Tibial artery (tissue), 4 donors: Measurements from ENCODE around the gene ST8SIA6.

Source experiments
- DNase-seq, 2 donors: peaks; one replicate each; pipeline ENCODE4 v3.0.0-alpha.2; 2019
- H3K27ac ChIP-seq, 2 donors: fragments of 200-600 bp; sonication (generic) in 1 of 2; 1 replicate in 1 of 2; 2 replicates in 1 of 2; pipeline ENCODE4 v1.5.1; 2018 to 2019; ENCODE audit warnings: mild to moderate bottlenecking in 1 of 2
- H3K27me3 ChIP-seq, 2 donors: fragments of 200-600 bp; sonication (generic) in 1 of 2; one replicate each; pipeline versions ENCODE4 v1.5.1 to v1.6.0; 2016 to 2019
- H3K36me3 ChIP-seq, 3 donors: fragments of 200-600 bp; sonication (generic) in 2 of 3; one replicate each; pipeline ENCODE4 v1.5.1; 2016 to 2019; ENCODE audit warnings: mild to moderate bottlenecking in 2 of 3
- H3K4me1 ChIP-seq, 4 donors: fragments of 200-600 bp; sonication (generic) in 2 of 4; 1 replicate in 3 of 4; 2 replicates in 1 of 4; pipeline ENCODE4 v1.5.1; 2016 to 2019
- H3K4me3 ChIP-seq, 2 donors: fragments of 200-600 bp; sonication (generic) in 1 of 2; 1 replicate in 1 of 2; 2 replicates in 1 of 2; pipeline ENCODE4 v1.5.1; 2018 to 2019; ENCODE audit warnings: mild to moderate bottlenecking in 2 of 2
- H3K9me3 ChIP-seq, 3 donors: fragments of 200-600 bp; sonication (generic) in 1 of 3; one replicate each; pipeline ENCODE4 v1.5.1; 2016 to 2019
- intact Hi-C: fragments of 100-400 bp; cut with DNase I; formaldehyde crosslinking; loops from one replicate; pipeline ENCODE4 v1.15.0; 2023; ENCODE audit warnings: low total_unique reads
- TF ChIP-seq, protein P1 (sequence below), 2 experiments: fragments of 200-600 bp in 1 of 2; fragments of 450-650 bp in 1 of 2; IDR thresholded peaks; one replicate each; pipeline ENCODE4 v1.5.1; 2017 to 2019; ENCODE audit warnings: antibody characterized with exemption in 2 of 2, mild to moderate bottlenecking in 1 of 2, moderate library complexity in 1 of 2

ST8SIA6 gene

DNA sequence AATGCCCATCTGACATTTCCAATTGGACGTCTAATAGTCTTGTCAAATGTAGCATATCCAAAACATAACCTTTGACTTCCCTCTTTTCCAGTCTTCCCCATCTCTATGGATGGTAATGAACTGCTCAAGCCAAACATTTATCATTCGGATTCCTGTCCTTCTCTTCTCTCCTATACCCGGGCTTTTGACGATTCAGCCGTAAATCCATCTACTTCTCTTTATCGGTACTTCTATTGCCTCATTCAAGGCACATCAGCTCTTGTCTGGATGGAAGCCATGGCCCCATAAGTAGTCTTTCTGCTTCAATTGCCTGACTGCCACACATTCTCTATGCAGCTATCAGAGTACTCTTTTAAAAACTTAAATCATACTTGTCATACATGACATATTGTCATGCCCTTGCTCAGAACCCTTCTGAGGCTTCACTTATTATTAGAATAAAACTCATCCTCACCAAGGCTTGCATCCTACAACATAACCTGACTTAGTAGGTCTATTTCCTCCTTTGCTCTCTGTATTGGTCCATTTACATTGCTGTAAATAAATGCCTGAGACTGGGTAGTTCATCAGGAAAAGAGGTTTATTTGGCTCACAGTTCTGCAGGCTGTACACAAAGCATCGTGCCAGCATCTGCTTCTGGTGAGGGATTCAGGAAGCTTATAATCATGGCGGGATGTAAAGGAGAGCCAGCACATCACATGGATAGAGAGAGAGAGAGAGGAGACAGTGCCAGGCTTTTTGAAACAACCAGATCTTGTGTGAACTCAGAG lies 37.8 kb downstream of the ST8SIA6 start:
- Histone ChIP-seq H3K9me3 (no peaks in the 10 kb centered on the region), H3K27me3 (no peaks in the 10 kb centered on the region), H3K4me1 (peaks cover 0 to 9% (median 4%) of the 10 kb centered on the region in 4 donors), H3K4me3 (no peak overlapping the region), H3K27ac (no peak overlapping the region), H3K36me3 (no peaks in the 10 kb centered on the region)
- no peak for DNase-seq
- TF ChIP-seq, protein P1, sequence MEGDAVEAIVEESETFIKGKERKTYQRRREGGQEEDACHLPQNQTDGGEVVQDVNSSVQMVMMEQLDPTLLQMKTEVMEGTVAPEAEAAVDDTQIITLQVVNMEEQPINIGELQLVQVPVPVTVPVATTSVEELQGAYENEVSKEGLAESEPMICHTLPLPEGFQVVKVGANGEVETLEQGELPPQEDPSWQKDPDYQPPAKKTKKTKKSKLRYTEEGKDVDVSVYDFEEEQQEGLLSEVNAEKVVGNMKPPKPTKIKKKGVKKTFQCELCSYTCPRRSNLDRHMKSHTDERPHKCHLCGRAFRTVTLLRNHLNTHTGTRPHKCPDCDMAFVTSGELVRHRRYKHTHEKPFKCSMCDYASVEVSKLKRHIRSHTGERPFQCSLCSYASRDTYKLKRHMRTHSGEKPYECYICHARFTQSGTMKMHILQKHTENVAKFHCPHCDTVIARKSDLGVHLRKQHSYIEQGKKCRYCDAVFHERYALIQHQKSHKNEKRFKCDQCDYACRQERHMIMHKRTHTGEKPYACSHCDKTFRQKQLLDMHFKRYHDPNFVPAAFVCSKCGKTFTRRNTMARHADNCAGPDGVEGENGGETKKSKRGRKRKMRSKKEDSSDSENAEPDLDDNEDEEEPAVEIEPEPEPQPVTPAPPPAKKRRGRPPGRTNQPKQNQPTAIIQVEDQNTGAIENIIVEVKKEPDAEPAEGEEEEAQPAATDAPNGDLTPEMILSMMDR (IDR thresholded peaks at IDR 0.05): no peak
- intact Hi-C loops: no loop called here

GRCh38 chr10:17415046-17415658 lies 39.2 kb downstream of the ST8SIA6 start:
- Histone ChIP-seq H3K9me3 (no peaks in the 10 kb centered on the region), H3K4me3 (no peak overlapping the region), H3K4me1 (peaks cover 0 to 9% (median 4%) of the 10 kb centered on the region in 4 donors), H3K27ac (no peak overlapping the region), H3K27me3 (no peaks in the 10 kb centered on the region), H3K36me3 (no peaks in the 10 kb centered on the region)
- intact Hi-C loops: no loop called here
- no peak for DNase-seq
- TF ChIP-seq, protein P1 (IDR thresholded peaks at IDR 0.05): no peak

GRCh38 chr10:17414484-17414883 lies 39.9 kb downstream of the ST8SIA6 start:
- H3K4me3 ChIP-seq: no peak overlapping the region
- intact Hi-C loops: no loop called here
- H3K36me3 ChIP-seq: no peaks in the 10 kb centered on the region
- H3K27ac ChIP-seq: no peak overlapping the region
- H3K9me3 ChIP-seq: no peaks in the 10 kb centered on the region
- no peak for DNase-seq
- TF ChIP-seq, protein P1 (IDR thresholded peaks at IDR 0.05): no peak
- peaks cover 0 to 9% (median 4%) of the 10 kb centered on the region in 4 donors for H3K4me1 ChIP-seq
- no peaks in the 10 kb centered on the region for H3K27me3 ChIP-seq

- no peak for DNase-seq
- H3K27me3 ChIP-seq: no peaks in the 10 kb centered on the region
- H3K4me3 ChIP-seq: no peak overlapping the region
- H3K27ac ChIP-seq: no peak overlapping the region
- peaks cover 0 to 9% (median 4%) of the 10 kb centered on the region in 4 donors for H3K4me1 ChIP-seq
- TF ChIP-seq, protein P1 (IDR thresholded peaks at IDR 0.05): no peak
- no peaks in the 10 kb centered on the region for H3K9me3 ChIP-seq
- no peaks in the 10 kb centered on the region for H3K36me3 ChIP-seq
- intact Hi-C loops: no loop called here
These were observed 40.5 kb downstream of the ST8SIA6 start for GRCh38 chr10:17413876-17414275.

DNA sequence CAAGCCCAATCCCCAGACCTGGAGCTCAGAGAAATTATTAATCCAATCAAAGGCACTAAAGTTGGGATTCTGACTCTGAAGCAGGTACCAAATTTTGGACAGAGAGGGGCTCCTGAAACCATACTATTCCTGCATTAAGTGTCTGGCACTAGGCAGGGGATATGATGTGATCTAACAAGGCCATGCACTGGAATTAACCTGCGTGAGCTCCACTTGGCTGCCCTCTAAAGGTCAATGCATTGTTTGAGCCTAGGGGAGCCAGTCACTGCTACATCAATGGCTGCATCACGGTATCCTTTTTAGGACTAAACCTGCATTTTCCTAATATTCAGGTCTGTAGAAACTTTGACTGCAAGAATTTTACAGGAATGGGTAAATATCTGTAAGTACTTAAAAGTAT lies 42.1 kb downstream of the ST8SIA6 start:
- H3K27me3 ChIP-seq: no peaks in the 10 kb centered on the region
- H3K9me3 ChIP-seq: no peaks in the 10 kb centered on the region
- H3K36me3 ChIP-seq: no peaks in the 10 kb centered on the region
- peaks cover 0 to under 1% (median 0%) of the 10 kb centered on the region in 4 donors for H3K4me1 ChIP-seq
- TF ChIP-seq, protein P1 (IDR thresholded peaks at IDR 0.05): no peak
- H3K4me3 ChIP-seq: no peak overlapping the region
- no peak for DNase-seq
- no peak overlapping the region for H3K27ac ChIP-seq
- intact Hi-C loops: no loop called here
